Smooth muscle cell of the umbilical artery (primary cell): Measurements from ENCODE around the gene SIVA1. TPM values are rescaled to one million over a fixed set of nuclear protein-coding genes. Genes with fewer than 3 reads are reported as not detected.

Source experiments
- total RNA-seq: library from RNA; depleted of rRNA; stranded (reverse); fragments of >200 nt; gene quantifications from 2 replicates; pipeline ENCODE4 v1.2.3, GENCODE V29; 2014

Gene SIVA1
- total RNA-seq = 56.2 and 121 TPM in 2 replicates

GRCh38 chr14:104752735-104753527 is at the start of gene SIVA1:
Gene SIVA1 (plus strand): TSS chr14:104753147. CDS start chr14:104753202, 55 bp downstream.

GRCh38 chr14:104723651-104724406 is 29.1 kb upstream of the SIVA1 start, which contains the start of gene ADSS1:
Gene ADSS1 (plus strand): TSS chr14:104724229. CDS start chr14:104724271, 42 bp downstream.

GRCh38 chr14:104794993-104795780 is 42.2 kb downstream of the SIVA1 start, which contains the start of gene AKT1:
Gene AKT1 (minus strand): TSS chr14:104795748. CDS start chr14:104792643, 3,105 bp downstream.

GRCh38 chr14:104800771-104801519 is 48.0 kb downstream of the SIVA1 start, which contains the start of gene ZBTB42:
Gene ZBTB42 (plus strand): TSS chr14:104801101. CDS start chr14:104801198, 97 bp downstream.

Other genes with a start within 250 kb of the SIVA1 start
- gene C14orf180, start 173.4 kb upstream of the SIVA1 start, total RNA-seq = not detected in 2 replicates
- 0.18 TPM in 1 of 2 replicates, not detected in the other for gene TMEM179, start 148.4 kb upstream of the SIVA1 start, total RNA-seq
- 23.2 and 92.3 TPM in 2 replicates for gene INF2, start 63.5 kb upstream of the SIVA1 start, total RNA-seq
- 7.7 and 12.2 TPM in 2 replicates for gene ADSS1, start 28.9 kb upstream of the SIVA1 start, total RNA-seq
- 201 and 267 TPM in 2 replicates for gene AKT1, start 42.6 kb downstream of the SIVA1 start, total RNA-seq
- gene ZBTB42, start 48.0 kb downstream of the SIVA1 start, total RNA-seq = 3.0 and 3.9 TPM in 2 replicates
- gene CEP170B, start 112.1 kb downstream of the SIVA1 start, total RNA-seq = 14.3 and 38.2 TPM in 2 replicates
- gene PLD4, start 171.7 kb downstream of the SIVA1 start, total RNA-seq = under 0.01 TPM in 1 of 2 replicates, not detected in the other
- 52.9 and 217 TPM in 2 replicates for gene AHNAK2, start 225.2 kb downstream of the SIVA1 start, total RNA-seq
- 8.9 and 9.2 TPM in 2 replicates for gene CLBA1, start 232.6 kb downstream of the SIVA1 start, total RNA-seq